GM18951 (cell line): ENCODE measurements around the gene DNAH10.

Experiments
- POLR2A ChIP-seq: IDR thresholded peaks from 4 replicates; pipeline ENCODE4 v1.6.1; 2011; ENCODE audit warnings: mild to moderate bottlenecking; ENCODE audit not compliant: insufficient read length, insufficient read depth; ENCODE audit errors: extremely low read depth
- in situ Hi-C: fragments of 300-500 bp; cut with MboI; formaldehyde crosslinking; loops from one replicate; pipeline ENCODE4 v1.12.0; 2022; ENCODE audit warnings: low sequenced_read_pairs, mixed read lengths, inconsistent platforms; ENCODE audit not compliant: unreplicated experiment

The DNAH10 gene

DNA sequence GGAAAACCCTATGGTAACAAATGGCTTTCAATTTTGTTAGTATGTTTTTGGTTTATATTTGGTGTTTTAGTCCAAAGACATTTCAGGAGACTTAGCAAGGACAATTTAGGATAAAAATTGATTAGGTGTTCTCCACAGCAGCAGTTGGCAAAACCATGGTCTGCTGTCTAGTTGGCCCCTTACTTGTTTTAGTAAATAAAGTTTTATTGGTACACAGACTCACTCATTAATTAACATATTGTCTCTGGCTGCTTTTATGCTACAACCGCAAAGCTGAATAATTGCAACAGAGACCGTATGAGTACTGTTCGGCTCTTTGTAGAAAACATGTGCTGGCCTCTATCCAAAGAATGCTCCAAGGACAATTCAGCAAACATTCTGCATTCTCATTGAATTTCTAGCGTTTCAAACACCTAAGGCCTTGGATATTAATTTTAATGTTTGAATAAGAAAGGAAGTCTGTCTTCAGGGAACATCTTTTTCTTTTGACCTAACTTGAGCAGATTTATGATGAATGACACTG is 132.8 kb downstream of the DNAH10 start:
- TF ChIP-seq POLR2A, result no peak
- in situ Hi-C loops, result no loop called here

DNA sequence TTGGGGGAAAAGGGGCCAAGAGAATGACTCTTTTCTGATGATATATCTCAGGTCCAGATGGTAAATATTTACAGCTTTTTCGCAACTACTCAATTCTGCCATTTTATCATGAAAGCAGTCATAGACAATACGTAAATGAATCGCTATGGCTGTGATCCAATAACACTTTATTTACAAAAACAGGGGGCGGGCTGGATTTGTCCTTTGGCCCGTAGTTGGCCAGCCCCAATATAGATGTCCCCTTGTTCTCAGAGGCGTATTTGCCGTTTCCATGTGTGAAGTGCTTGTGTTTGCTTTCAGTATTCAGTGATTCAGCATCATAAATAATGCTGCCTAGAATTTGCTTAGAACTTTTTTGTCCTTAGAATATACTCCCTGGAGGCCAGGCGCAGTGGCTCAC is 133.3 kb downstream of the DNAH10 start:
- in situ Hi-C loops, result no loop called here
- TF ChIP-seq POLR2A, result no peak

DNA sequence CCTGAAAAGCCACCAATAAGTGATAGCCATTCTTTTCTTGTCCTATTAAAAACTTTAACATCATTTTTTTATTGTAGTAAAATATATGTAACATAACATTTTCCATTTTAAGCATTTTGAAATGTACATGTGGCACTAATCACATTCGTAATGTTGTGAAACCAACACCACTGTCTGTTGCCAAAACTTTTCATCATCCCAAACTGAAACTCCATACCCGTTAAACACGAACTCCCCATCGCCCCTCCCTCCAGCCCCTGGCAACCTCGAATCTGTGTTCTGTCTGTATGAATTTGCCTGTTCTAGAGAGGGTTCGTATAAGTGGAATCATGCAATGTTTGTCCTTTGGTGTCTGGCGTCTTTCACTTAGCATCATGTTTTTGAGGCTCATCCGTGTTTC is 134.7 kb downstream of the DNAH10 start:
- TF ChIP-seq POLR2A, result no peak
- in situ Hi-C loops, result no loop called here

DNA sequence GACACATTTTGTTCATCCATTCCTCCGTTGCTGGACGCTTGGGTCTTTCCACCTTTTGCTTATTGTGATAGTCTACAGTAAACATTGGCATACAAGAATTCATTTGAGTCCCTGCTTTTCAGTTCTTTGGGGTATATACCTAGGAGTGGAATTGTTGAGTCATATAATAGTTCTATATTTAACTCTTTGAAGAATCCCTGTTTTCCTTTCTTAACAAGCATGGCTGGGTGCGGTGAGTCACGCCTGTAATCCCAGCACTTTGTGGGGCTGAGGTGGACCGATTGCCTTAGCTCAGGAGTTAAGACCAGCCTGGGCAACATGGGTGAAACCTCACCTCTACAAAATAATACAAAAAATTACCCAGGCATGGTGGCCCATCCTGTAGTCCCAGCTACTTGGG is 135.1 kb downstream of the DNAH10 start:
- in situ Hi-C loops, result no loop called here
- TF ChIP-seq POLR2A, result no peak

DNA sequence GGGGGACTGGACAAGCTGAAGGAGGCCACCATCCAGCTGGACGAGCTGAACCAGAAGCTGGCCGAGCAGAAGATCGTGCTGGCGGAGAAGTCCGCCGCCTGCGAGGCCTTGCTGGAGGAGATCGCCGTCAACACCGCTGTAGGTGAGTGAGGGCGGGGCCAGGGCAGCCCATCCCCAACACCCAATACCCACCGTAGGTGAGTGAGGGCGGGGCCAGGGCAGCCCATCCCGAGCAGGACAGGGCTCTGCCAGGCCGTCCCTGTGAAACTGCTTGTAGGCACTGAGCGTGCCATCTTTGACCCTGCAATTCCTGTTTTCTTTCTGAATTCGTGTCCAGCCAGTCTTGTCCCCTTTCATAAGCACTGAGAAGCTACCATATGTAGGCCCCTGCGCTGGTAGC is 136.6 kb downstream of the DNAH10 start:
- no peak for TF ChIP-seq POLR2A
- in situ Hi-C loops, result no loop called here

DNA sequence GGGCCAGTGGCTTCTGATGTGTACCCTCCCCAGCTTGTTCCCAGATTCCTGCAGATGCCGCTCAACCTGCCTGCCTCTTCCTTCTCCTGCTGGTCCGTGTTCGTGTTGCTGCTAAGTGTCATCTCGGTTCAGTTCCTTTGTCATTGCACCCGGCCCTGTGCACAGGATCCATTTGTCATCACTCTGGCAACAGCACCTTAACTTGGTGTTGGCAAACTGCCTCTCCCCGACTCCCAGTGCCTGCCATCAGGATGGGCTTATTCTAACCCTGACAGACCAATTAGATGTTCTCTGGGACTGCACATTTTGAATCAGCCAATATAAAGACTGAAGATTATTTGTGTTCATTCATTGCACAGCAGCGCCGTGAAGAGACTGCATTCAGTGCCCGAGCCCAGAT is 137.3 kb downstream of the DNAH10 start:
- no peak for TF ChIP-seq POLR2A
- in situ Hi-C loops, result no loop called here

DNA sequence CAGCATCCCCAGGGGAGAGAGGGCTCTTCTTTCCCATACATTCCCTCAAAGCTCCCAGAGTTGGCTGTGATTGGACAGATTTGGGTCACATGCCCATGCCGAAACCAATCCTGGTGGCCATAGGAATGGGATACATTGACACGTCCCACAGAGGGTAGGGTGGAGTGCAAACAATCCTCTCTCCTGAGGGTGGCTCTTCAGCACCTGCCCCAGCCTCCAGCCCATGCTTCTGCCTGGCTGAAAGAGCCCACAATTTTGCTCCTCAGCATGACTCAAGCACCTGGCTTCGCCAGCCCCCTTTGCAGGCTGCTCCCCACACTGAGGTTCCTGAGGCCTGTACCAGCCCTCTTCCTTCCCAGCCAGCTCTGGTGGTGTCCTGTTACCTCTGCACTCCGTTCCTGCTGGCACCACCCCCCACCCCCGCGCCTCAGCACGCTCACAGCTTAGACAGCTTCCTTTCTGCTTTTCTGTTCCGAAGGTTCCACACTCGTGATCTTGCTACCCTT is 138.8 kb downstream of the DNAH10 start:
- no peak for TF ChIP-seq POLR2A
- in situ Hi-C loops, result no loop called here

DNA sequence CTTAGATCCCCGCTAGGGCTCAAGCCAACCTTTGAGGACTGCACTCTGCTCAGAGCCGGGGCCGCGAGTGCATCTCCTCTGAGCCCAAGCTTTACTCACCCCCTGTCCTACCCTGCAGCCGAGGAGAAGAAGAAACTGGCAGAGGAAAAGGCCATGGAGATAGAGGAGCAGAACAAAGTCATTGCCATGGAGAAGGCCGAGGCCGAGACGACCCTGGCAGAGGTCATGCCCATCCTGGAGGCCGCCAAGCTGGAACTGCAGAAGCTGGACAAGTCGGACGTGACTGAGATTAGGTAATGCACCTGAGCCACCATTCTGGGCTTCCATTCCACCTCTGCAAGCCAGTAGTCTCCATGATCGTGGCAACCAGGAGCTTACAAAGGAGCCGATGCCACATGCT is 140.7 kb downstream of the DNAH10 start:
- in situ Hi-C loops, result no loop called here
- no peak for TF ChIP-seq POLR2A

DNA sequence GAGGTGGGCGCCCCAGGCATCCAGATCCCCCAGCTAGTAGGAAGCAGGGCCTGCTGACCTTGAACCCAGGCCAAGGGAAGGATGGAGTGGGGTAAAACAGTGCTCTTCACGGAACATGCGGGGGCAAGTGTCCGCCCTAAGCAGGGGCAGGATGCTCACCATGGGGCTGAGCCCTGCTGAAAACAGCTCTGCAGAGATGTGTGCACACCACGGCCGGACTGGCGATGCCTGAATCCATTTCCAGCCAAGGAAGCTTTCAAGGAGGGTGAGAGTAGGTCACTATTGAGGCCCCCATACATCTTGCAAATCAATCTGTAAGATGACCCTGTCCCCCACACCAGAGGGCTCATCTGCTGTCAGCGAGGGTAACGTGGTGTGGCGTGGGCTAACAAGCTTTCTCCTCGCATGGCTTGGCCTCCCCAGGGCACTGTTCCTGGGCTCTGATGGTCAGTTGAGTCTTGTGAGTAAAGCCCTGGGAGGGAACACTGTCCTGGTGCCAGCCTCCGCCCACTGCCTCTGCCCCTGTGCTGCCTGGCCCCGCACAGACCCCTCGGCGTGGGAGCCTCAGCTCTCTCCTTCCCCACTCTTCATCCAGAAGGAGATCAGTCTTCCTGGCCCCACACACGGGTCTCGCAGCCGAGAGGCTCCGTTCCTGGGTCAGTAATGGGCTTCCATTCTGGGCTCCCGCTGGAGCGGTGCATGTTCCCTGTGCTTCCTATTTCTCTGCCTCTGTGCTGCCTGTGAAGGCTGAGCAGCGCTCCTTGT is 141.4 kb downstream of the DNAH10 start:
- TF ChIP-seq POLR2A, result no peak
- in situ Hi-C loops, result no loop called here

DNA sequence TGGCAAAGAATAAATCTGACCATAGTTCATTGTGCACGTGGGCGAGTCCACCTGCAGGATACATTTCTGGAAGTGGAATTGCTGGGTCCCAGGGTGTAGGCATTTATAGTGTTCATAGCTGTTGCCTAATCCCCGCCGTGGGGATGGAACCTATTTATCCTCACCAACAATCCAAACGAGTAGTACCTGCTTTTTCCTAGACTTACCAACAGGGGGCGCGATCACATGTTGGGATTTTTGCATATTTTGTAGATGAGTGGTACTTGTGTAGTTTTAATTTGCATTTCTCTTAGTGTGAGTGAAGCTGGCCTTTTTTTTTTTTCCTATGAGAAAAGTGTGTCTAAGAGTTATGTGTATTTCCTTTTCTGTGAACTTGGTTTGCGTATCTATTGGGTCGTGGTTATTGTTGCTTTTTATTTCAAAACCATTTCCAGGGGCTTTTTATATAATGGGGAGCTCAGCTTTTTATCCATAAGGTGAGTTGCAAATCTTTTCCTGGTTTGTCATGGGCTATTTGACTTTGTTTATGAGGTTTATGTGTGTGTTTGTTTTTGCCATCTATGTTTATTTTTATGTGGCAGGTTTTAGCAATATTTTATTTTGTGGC is 143.3 kb downstream of the DNAH10 start:
- no peak for TF ChIP-seq POLR2A
- in situ Hi-C loops, result no loop called here

DNA sequence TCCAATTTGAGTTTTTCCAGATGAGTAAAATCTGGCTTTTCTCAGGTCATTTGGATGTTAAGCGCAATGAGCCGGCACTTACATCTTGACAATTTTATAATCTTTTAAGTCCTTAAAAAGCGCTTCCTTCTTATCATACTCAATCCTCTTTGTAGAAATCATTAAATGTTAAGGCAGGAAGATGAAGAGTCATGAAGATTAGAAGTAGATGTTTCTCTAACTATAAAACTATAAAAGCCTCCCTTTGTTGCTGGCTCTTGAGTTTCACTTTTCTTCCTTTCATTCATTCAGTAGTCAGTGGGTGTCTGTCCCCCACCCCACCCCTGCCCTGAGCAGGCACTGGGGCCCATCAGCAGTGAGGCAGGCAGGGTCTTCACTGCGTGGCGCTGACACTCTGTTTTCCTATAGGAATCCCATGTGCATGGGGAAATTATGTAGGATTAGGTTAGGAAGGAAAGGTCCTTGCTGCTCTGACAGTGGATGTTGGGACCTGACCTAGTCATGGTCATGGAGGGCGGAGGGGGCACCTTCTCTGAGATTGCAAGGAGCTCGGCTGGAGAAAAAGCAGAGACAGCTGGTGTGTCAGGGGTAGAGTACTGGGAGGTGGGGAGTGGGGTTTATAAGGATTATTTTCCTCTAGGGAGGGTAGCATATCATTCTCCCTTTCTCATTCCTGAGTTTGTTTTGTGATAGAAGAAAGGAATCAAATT is 144.8 kb downstream of the DNAH10 start:
- in situ Hi-C loops, result no loop called here
- TF ChIP-seq POLR2A, result no peak

DNA sequence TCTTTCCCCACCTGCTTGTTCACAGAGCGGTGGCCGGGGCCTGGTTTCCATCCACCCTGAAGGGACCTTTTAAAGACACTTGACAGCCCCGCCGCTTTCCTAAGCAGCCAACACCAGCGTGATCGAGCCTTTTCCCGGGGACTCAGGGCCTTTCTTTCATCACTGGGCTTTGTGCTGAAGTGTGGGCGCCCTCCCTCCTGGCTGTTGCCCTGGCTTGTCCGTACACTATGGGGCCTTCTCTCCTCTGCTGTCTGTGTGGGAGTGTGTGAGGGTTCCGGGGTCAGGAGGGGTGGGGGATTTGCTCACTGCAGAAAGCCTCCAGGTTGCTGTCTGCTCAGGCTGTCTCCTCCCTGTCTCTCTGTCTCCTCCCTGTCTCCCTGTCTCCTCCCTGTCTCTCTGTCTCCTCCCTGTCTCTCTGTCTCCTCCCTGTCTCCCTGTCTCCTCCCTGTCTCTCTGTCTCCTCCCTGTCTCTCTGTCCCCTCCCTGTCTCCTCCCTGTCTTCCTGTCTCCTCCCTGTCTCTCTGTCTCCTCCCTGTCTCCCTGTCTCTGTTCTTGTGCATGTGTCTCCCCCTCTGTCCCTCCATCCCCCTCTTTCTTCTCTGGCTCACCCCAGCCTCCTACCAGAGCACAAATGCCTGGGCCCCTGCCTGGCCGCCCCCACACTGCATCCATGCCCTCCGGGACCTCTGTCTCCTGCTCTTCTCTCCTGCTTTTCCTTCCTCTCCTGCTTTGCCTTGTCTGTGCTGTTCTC is 145.8 kb downstream of the DNAH10 start:
- in situ Hi-C loops, result no loop called here
- no peak for TF ChIP-seq POLR2A
